Renal cortex interstitium (tissue), 11 donors: ENCODE results near the gene MAP7D1. TPM values are rescaled to one million over a fixed set of nuclear protein-coding genes. Genes with fewer than 3 reads are reported as not detected.

Source experiments
- DNase-seq, 11 donors: peaks; one replicate each; pipeline ENCODE4 v3.0.0-alpha.2; 2013; ENCODE audit warnings: low read depth in 9 of 11, low spot score in 4 of 11; ENCODE audit errors: extremely low read depth in 1 of 11
- polyA plus RNA-seq, 3 donors: library from polyadenylated mRNA; unstranded; fragments of 120-200 nt; gene quantifications; one replicate each; pipeline ENCODE4 v1.2.1, GENCODE V29; 2013; ENCODE audit not compliant: insufficient read length in 3 of 3

Gene MAP7D1
- polyA plus RNA-seq, 3 donors: 49.4 to 77.8 (median 55.9) TPM

DNA sequence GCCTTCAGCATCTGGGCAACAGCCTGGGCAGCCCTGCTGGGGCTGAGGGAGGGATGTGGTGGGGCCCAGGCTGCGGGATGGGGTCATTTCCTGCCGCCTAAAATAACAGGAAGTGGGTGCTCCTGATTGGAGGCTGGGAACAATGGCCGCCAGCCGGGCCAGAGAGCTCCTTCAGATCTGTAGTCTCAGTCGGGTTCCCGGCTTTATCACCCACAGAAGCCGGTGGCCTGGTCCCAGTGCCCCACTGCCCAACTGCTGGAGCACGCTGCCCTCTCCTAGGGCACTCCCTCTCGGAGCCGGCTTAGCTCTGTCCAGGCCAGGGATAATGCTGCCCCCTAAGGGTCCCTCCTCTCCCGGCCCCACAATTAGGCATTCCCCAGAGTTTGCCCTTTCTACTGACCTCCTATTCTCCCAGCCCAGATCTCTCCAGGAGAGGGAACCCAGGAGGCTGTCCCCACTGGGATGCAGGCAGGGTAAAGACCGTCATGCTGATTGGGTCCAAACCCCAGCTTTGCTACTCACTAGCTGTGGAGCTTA lies 5.1 kb downstream of the MAP7D1 start:
- peak in 1 of 11 donors; percentile 51 for DNase-seq

- no peak for DNase-seq
These were observed 5.9 kb downstream of the MAP7D1 start for GRCh38 chr1:36161641-36162531.

- DNase-seq: no peak
These were observed 6.8 kb downstream of the MAP7D1 start for GRCh38 chr1:36162680-36163239.

GRCh38 chr1:36163426-36163825 lies 7.5 kb downstream of the MAP7D1 start:
- DNase-seq: no peak

GRCh38 chr1:36164361-36164760 lies 8.4 kb downstream of the MAP7D1 start:
- DNase-seq: no peak

DNA sequence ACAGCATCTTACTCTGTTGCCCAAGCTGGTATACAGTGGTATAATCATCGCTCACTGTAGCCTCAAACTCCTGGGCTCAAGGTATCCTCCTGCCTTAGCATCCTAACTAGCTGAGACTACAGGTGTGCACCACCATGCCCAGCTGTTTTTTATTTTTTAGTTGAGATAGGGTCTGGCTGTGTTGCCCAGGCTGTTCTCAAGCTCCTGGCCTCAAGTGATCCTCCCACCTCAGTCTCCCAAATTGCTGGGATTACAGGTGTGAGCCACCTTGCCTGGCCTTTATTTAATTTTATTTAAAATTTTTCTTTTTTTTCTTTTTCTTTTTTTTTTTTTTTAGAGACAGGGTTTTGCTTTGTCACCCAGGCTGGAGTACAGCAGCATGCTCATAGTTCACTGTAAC lies 9.2 kb downstream of the MAP7D1 start:
- no peak for DNase-seq

GRCh38 chr1:36166136-36166535 lies 10.2 kb downstream of the MAP7D1 start:
- no peak for DNase-seq

DNA sequence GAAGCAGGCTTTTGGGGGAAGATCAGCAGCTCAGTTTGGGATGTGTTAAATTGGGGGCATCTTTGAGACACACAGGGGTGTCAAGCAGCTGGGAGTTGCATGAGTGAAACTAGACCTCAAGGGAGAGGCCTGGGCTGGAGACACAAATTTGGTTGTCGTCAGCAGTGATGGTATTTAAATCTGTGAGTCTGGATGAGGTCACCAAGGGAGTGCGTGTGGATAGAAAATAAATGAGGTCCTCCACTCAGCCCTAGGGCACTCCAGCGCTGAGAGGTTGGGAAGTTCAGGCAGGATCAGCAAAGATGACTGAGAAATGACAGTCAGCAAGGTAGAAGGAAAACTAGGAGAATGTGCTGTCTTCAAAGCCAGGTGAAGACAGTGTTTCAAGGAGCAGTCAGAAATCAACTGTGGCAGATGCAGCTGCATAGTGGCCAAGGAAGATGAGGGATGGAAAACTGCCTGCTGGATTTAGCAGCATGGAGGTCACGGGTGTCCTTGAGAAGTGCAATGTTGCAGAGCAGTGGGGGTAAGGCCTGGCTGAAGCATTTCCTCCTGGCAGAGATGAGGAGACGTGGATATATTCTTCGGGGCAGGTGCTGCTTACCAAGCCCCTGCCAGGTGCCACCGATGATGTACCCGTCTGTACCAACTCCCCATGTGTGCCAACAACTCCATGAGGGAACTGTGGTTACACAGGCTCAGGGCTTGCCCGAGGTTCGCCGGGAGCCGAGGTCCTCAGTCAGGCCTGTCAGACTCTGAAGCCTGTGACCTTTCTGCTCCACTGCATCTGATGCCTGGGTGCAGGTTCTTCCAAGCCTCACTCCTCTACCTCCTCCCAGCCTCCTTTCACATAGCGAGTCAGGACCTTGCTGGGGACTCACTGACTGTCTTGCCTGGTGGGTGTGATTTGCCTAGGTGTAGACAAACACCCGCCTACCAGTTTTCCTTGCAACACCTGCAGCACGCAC lies 11.3 kb downstream of the MAP7D1 start:
- no peak for DNase-seq

- no peak for DNase-seq
These were observed 12.6 kb downstream of the MAP7D1 start for GRCh38 chr1:36168514-36168913.

- no peak for DNase-seq
These were observed 14.9 kb downstream of the MAP7D1 start for GRCh38 chr1:36170643-36171412.

- no peak for DNase-seq
These were observed 16.2 kb downstream of the MAP7D1 start for GRCh38 chr1:36172017-36172747.

- DNase-seq: no peak
These were observed 17.0 kb downstream of the MAP7D1 start for GRCh38 chr1:36172983-36173382.

DNA sequence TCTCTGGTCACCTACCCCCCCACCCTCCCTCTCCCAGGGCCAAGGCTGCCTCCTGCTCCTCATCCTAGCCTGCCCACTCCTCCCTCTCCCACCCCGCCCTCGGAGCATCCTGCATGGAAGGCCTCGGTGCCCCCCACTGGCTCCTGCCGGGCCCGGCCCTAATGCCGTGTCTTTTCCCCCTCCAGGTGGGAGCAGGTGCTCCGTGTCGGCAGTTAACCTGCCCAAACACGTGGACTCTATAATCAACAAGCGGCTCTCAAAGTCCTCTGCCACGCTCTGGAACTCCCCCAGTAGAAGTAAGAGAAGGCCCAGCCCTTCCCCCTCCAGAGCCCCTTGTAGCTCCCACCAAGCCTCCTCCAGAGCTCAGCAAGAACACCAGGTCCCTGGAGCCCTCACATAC lies 18.8 kb downstream of the MAP7D1 start:
- DNase-seq: no peak

DNA sequence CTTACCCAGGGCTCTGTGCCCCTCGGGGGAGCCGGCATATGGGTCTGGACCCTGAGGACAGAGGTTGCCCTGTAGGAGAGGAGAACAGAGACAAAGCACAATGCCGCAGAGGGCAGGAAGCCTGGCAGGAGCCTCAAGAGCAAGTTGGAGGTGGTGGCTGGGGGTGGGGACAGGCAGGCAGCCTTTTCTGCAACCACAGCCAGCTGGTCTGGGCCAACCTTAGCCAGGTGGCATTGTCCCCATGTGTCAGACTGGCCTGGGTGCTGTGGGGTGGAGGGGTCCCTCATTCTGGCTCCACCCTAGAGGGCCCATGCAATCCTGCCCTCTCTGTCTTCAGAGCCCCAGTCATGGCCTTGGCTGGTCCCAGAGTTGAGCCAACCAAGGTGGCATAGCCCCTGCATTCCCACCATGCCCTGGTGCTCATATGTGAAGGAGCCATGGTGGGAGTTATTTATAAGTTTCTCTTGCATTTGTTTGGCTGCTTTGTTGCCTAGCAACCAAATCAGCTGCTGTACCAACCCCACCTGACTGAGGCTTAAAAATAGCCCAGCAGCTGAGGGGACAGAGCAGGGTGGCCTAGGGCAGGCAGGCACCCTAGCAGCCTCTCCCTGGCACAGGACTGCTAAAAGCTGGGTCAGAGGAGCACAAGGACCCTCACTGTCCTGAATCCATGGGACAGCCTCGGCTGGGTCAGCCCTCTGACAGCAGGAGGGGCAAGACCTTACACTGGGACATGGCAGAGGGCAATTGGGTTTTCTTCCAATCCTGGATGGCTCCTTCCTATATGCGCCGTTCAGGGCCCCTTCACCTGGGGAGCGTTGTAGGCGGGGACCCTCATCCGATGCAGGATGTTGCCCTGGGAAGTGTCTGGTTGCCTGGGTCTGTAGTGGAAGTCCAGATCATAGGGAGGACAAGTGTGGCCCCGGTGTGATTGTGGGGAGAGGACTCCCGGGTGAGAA lies 19.5 kb downstream of the MAP7D1 start:
- peak in 1 of 11 donors; percentile 59 for DNase-seq

GRCh38 chr1:36176106-36176949 lies 20.4 kb downstream of the MAP7D1 start:
- DNase-seq: no peak
